Smooth muscle cell of the brain vasculature (primary cell): ENCODE data around the gene PLCB3.

ENCODE experiments used
- DNase-seq: peaks from one replicate; pipeline ENCODE4 v3.0.0-alpha.2; 2012; ENCODE audit warnings: low read depth, low spot score

PLCB3 gene

DNA sequence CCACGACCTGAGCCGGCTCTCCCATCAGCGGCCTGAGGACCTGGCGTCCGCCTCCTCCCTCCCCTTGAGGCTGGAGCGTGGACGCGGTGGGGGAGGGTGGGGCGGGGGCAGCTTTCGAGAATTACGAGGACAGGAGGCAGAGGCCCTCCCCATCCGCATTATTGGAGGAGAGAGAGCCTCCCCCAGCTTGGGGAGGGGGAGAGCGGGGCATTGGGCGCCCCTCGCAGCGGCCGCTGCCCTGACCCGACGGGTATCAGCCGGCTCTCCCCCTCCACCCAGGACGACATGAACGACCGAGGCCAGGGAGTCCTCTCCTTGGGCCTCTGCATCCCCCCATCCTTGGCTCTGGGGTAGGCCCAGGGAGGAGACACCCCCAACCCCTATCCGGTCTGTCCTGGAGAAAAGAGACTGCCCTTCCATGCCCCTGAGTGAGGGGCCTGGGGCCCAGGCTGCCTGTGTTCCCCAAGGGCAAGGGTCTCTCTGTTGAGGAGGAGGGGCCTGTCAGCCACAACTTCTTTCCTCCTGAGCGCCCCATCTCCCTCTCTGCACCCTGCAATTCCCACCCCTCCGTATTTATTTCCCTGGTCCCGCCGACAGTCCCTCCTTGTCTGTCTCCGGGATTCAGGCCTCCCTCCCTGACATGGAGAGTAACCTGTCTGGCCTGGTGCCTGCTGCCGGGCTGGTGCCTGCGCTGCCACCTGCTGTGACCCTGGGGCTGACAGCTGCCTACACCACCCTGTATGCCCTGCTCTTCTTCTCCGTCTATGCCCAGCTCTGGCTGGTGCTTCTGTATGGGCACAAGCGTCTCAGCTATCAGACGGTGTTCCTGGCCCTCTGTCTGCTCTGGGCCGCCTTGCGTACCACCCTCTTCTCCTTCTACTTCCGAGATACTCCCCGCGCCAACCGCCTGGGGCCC is 34.8 kb downstream of the PLCB3 start:
- DNase-seq, result no peak

DNA sequence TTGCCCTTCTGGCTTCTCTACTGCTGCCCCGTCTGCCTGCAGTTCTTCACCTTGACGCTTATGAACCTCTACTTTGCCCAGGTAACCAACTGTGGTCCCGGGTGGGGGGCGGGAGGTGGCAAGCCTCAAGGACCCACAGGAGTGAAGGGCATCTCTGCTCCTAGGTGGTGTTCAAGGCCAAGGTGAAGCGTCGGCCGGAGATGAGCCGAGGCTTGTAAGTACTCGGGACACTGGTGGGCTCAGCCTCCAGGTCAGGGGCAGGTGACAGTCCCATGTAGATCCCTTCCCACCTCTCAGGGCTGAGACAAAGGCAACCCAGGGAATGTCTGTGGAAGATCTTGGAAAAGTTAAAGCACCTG is 35.5 kb downstream of the PLCB3 start:
- no peak for DNase-seq

DNA sequence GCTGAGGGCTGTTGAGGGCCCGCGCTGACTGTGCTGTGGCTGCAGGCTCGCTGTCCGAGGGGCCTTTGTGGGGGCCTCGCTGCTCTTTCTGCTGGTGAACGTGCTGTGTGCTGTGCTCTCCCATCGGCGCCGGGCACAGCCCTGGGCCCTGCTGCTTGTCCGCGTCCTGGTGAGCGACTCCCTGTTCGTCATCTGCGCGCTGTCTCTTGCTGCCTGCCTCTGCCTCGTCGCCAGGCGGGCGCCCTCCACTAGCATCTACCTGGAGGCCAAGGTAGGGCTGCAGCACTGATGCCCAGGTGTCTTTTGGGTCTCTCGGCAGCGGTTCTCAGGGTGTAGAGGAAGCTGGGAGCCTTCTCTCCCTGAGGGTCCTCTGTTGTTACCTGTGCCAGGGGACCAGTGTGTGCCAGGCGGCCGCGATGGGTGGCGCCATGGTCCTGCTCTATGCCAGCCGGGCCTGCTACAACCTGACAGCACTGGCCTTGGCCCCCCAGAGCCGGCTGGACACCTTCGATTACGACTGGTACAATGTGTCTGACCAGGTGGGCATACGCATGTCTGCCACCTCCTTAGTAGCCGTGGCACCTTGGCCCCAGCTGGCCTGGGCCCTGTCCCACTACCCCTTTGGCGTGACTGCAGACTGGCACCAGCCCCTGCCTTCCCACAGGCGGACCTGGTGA is 36.5 kb downstream of the PLCB3 start:
- DNase-seq, result no peak

DNA sequence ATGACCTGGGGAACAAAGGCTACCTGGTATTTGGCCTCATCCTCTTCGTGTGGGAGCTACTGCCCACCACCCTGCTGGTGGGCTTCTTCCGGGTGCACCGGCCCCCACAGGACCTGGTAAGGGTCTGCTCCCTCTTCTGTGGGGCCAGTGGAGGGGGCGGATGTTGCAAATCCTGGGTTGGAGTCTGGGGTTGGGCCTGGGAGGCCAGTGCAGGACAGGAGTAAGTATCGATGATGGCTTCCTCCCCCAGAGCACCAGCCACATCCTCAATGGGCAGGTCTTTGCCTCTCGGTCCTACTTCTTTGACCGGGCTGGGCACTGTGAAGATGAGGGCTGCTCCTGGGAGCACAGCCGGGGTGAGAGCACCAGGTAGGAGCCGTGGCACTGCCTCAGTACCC is 37.0 kb downstream of the PLCB3 start:
- DNase-seq, result no peak

DNA sequence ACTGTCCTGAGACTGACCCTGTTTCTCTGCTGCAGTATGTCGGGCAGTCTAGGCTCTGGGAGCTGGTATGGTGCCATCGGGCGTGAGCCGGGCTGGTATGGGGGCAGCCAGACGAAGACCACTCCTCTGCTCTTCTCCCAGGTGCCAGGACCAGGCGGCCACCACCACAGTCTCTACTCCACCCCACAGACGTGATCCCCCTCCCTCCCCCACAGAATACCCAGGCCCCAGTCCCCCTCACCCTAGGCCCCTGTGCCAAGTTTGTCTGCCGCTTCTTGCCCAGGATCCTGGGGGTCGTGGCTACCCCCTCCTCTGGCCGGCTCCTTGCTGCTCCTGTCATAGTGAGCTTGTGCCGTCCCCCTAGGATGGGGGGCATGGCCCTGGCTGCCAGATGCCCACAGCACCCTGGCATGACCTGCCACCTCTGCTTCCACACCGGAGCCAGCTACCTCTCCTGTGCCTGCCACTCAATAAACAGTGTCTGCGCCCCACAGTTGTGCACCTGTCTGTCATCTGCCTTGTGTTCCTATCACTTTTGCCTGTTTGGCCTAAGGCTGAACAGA is 37.8 kb downstream of the PLCB3 start:
- no peak for DNase-seq

DNA sequence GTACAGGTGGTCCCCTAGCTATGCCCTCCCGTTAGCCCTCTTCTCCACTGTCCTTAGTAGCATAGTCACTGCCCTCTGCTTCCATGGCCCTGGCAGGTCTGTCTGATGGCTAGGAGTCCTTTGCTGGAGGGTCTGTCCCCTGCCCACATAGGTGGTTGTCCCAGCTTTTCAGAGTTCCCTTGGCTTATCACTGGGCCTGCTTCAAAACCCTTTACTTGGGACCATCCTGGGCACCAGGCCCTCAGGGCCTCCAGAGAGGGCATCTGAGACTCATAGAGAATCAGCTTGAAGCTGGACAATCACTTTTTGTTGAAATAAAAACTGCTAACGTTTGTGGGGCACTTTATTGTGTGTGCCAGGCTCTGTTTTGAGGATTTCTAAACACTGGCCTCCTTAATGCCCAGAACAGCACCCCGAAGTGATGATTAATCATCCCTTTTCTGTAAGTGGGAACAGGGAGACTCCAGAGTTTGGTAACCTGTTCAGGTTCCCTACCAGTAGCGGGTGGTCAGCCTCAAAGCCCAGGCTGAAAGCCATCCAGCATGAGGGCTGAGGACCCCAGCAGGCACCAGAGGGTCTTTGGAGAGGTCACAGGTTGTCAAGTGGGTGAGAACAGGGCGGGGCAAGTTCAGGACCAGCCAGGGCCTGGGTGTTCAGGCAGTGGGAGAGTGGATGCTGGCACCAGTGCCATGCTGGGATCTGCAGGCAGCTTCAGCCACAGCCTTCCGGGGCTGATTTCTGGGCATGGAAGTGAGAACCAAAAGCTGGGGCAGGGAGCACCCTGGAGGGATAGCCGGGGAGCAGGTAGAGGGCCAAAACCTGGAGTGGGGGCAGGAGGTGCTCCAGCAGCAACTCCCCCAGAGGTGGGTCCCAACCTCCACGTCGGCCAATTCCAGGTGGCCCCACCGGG is 39.3 kb downstream of the PLCB3 start:
- DNase-seq, result no peak

DNA sequence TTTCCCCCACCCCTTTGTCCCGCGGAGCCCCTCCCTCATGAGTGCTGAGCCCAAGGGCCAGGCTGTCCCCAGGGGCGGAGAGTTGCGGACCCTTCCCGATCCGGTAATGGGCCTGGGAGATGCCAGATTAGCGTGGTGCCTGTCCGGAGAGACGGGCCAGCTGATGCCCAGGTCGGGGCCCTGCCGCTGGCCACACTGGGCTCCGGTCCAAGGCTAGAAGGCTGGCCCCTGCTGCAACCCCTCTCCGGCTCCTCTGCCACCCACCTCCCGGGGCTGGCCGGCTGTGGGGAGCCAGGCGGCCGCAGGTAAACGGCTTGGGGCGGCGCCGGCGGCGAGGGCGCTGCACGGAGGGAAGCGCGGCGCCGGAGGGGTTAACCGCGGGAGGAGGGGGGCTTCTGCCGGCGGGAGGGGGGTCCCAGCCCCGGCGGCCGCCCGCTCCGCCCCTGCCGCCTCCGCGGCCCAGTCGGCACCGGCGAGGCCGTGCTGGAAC is 40.0 kb downstream of the PLCB3 start, which contains the start of gene KCNK4:
Gene KCNK4, plus strand, starts transcription at position 41 of the 490 bp plus-strand sequence. CDS start 1,717 bp downstream, outside the sequence.
- DNase-seq, result no peak

DNA sequence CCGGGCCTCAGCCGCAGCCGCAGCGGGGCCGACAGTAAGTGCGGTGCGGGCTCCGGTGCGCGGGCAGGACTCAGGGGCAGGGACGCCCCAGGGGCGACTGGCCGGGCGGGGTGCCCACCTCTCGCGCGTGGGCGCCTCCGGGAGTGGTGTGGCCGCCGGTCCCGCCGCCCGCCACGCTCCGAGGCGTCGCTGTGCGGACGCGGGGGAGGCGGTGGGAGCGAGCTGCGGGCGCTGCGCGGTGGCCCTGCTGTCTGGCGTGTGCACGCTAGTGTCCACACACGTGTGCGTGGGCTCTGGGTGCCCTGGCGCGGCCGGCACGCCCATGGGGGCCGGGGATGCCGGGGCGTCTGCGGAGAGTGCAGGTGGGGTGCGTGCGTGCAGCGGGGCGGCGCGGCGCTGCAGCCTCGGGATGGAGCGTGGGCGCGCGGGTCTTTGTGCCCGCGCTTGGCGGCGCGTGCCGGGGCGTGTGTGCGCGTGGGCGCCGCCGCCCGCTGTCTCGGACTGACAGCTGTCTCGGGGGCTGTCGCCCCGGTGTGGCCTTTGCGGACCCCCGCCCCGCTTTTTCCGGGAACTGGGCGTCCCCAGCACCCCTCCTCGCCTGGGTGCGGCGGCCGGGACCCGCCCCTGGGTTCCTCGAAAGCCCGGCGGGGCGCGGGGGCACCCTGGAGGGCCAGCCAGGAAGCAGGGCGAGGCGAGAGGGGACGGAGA is 40.6 kb downstream of the PLCB3 start:
- no peak for DNase-seq

DNA sequence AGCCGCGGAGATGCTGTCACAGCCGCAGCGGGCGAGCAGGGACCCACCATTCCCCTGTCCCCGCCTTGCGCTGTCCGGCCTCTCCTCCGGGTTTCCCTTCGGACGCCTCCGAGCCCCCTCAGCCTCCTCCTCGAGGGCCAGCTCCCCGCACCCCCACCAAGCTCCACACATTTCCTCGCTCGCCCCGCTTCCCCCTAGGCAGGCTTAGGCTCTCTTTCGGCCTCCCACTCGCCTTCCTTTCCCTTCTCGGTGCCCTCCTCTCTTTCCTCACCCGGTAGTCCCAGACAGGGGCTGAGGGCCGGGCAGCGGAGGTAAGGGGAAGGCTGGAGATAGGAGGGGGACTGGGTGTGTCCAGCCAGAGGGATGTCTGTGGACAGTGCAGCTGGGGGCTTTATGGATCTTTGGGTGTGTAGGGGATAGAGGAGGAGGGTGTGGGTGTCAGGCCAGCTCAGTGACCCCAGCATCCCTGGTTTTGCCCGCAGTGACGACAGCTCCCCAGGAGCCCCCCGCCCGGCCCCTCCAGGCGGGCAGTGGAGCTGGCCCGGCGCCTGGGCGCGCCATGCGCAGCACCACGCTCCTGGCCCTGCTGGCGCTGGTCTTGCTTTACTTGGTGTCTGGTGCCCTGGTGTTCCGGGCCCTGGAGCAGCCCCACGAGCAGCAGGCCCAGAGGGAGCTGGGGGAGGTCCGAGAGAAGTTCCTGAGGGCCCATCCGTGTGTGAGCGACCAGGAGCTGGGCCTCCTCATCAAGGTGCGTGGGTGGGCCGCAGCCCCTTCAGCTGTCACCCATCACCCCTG is 41.3 kb downstream of the PLCB3 start:
- no peak for DNase-seq

DNA sequence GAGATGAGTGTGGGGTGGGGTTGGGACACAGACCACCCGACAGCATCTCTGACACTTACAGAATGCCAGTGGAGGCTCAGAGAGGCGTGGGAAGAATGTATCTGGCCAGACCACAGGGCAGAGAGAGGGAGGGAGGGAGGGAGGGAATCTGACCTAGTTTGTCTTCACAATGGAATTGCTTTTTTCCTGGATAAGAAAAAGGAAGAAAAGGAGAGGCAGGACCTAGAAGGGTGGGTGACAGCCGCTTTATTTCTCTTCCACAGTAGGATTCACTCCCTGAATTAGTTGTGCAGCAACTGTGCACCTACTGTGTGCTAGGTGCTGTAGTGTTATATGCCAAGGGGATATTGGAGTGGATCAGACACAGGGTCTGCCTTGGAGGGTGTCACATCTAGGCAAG is 43.4 kb downstream of the PLCB3 start:
- DNase-seq, result no peak

DNA sequence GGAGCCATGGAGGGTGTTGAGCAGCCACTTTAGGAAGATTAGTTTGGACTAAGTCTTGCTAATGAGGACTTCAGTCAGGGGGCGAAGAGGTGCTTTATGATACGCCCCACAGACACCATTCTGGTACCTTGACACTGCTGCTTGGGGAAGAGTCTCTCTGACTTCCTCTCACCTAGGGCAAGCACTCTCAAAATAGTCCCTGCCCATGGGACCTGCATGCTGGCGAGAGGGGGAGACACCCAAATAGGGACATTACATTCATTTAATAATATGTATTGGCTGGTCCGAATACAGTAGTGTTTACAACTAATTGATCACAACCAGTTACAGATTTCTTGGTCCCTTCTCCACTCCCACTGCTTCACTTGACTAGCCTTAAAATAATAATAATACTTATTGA is 44.4 kb downstream of the PLCB3 start:
- DNase-seq, result no peak

DNA sequence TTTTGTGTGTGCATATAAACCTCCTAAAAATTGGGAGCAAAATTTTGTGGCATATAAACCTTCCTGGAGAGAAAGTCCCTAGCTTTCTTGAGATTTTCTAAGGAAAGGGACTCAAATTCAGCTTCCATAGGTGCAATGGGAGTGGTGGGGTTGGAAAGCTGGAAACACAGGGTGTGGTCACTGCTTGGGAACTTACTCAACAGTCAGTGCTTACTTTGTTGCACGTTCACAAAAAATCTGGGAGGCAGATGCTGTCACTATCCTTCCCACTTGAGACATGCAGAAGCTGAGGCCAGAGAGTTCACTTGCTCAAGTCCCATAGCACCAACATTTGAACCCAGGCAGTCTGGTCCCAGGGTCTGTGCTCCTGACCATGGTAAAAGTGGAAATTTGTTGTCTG is 44.9 kb downstream of the PLCB3 start:
- DNase-seq, result no peak

DNA sequence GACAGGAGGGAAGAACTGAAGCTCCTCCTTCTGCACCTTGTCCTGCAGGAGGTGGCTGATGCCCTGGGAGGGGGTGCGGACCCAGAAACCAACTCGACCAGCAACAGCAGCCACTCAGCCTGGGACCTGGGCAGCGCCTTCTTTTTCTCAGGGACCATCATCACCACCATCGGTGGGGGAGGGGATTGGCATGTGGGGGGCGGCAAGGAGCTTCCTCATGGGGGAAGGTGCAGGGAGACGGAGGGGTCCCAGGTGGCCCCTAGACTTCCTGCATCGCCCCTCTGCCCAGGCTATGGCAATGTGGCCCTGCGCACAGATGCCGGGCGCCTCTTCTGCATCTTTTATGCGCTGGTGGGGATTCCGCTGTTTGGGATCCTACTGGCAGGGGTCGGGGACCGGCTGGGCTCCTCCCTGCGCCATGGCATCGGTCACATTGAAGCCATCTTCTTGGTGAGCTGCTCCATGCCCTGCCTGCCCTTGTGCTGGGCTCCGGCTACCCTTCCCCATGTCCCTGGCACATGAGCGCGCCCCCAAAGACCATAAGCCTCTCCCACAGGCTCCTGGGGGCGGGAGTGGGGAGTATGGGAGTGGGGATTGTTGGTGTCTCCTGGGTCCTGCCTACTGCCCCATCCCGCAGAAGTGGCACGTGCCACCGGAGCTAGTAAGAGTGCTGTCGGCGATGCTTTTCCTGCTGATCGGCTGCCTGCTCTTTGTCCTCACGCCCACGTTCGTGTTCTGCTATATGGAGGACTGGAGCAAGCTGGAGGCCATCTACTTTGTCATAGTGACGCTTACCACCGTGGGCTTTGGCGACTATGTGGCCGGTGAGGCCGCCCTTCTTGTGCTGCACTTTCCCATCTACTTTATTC is 45.7 kb downstream of the PLCB3 start:
- DNase-seq, result no peak

DNA sequence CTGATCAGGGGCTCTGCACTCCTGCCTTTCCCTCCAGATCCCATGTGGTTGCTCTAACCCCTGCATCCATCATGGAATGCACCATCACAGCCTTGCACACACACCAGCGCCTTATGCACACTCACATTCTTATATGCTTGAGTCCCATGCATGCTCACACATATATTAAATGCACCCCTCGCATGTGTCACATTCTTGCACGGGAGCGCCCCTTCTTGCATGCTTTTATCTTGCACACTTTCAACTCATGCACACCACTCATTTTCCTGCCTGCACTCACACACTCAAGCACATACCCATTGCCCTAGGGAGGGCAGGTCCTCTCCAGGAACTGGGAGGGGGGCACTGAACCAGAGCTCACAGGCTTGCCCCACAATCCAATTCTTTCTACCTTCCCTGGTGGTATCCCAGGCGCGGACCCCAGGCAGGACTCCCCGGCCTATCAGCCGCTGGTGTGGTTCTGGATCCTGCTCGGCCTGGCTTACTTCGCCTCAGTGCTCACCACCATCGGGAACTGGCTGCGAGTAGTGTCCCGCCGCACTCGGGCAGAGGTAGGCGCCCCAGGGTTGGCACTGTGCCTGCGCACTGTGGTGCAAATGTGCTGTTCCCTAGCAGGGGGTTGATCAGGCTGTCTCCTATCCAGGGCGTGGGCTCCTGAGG is 46.5 kb downstream of the PLCB3 start:
- DNase-seq, result no peak

DNA sequence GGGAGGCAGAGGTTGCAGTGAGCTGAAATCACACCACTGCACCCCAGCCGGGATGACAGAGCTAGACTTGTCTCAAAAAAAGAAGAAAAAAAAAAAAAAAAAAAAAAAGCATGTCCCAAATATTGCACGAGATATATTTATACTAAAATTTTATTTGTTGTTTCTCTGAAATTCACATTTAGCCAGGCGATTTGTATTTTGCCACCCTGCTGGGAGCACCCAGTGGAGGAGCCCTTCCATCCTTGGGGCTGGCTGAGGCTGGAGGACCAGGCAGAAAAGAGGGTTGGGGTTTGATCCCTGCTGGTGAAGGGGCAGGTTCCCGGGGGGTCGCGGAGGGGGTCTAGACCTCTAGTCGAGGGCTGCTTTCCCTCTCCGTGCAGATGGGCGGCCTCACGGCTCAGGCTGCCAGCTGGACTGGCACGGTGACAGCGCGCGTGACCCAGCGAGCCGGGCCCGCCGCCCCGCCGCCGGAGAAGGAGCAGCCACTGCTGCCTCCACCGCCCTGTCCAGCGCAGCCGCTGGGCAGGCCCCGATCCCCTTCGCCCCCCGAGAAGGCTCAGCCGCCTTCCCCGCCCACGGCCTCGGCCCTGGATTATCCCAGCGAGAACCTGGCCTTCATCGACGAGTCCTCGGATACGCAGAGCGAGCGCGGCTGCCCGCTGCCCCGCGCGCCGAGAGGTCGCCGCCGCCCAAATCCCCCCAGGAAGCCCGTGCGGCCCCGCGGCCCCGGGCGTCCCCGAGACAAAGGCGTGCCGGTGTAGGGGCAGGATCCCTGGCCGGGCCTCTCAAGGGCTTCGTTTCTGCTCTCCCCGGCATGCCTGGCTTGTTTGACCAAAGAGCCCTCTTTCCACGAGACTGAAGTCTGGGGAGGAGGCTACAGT is 47.9 kb downstream of the PLCB3 start:
- DNase-seq, result no peak

DNA sequence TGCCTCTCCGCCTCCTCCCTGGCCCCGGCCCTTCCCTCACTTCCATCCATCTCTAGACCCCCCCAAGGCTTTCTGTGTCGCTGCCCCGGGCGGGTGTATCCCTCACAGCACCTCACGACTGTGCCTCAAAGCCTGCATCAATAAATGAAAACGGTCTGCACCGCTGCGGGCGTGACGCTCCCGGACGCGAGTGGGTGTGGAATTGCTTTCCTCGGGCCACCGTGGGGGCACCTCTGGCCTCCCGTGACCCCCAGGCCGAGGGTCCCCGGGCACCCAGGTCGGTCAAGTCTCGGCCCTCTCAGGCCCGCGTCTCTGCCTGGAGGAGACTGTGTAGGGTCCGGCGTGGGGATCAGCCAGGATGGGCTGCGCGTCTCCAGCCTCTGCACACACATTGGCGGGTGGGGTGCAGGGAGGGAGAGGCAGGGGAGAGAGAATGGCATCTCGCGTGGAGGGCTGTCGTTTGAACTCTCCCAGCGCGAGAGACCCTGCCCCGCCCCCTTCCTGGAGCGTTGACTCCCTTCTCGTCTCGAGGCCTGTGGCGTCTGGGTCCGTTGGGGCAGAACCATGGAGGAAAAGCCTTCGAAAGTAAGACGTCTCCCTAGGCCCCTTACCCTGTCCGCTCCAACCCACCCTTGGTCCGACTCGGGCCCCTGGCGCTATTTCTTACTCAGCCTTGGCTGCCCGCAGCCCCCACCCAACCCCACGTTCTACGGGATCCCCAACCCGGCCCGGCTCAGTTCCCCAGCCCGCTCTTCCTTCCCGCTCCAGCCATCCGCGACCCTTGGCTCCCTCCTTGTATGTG is 48.7 kb downstream of the PLCB3 start, which contains the start of gene CATSPERZ:
Gene CATSPERZ, plus strand, starts transcription at position 512 of the 802 bp plus-strand sequence. Its CDS starts 53 bp downstream, at position 565.
- DNase-seq, result no peak
